Karpas-422 (cell line): ENCODE data around the gene SLC35G6. TPM values are rescaled to one million over a fixed set of nuclear protein-coding genes. Genes with fewer than 3 reads are reported as not detected.

Experiments
- DNase-seq: peaks from one replicate; pipeline ENCODE4 v3.0.0-alpha.2; 2015
- H2AFZ ChIP-seq: fragments of 200-600 bp; sonication (generic); 2 replicates; pipeline ENCODE4 v1.6.1; 2014; ENCODE audit warnings: antibody characterized with exemption, low read length, mixed read lengths
- H3K27ac ChIP-seq: fragments of 200-600 bp; sonication (generic); 2 replicates; pipeline ENCODE4 v1.5.1; 2014; ENCODE audit warnings: mild to moderate bottlenecking, low read length, moderate library complexity
- H3K27me3 ChIP-seq: fragments of 200-600 bp; sonication (generic); 2 replicates; pipeline ENCODE4 v1.6.1; 2014; ENCODE audit warnings: low read length, mixed read lengths
- H3K36me3 ChIP-seq: fragments of 200-600 bp; sonication (generic); 2 replicates; pipeline ENCODE4 v1.6.1; 2014; ENCODE audit warnings: low read length, mixed read lengths; ENCODE audit not compliant: insufficient read depth
- H3K4me1 ChIP-seq: fragments of 200-600 bp; sonication (generic); 2 replicates; pipeline ENCODE4 v1.6.1; 2014; ENCODE audit warnings: mild to moderate bottlenecking, low read length, mixed read lengths
- H3K4me2 ChIP-seq: fragments of 200-600 bp; sonication (generic); 2 replicates; pipeline ENCODE4 v1.6.1; 2014; ENCODE audit warnings: low read length, low read depth, mild to moderate bottlenecking; ENCODE audit not compliant: poor library complexity, severe bottlenecking
- H3K4me3 ChIP-seq: fragments of 200-600 bp; sonication (generic); 2 replicates; pipeline ENCODE4 v1.5.1; 2014; ENCODE audit warnings: mild to moderate bottlenecking, antibody characterized with exemption, low read length, mixed read lengths
- H3K79me2 ChIP-seq: fragments of 200-600 bp; sonication (generic); 2 replicates; pipeline ENCODE4 v1.6.1; 2014; ENCODE audit warnings: mild to moderate bottlenecking, low read length, mixed read lengths
- H3K9ac ChIP-seq: fragments of 200-600 bp; sonication (generic); 2 replicates; pipeline ENCODE4 v1.6.0; 2014; ENCODE audit warnings: low read length
- H3K9me2 ChIP-seq: fragments of 200-600 bp; sonication (generic), shearing (Covaris generic); replicated peaks from 2 replicates; pipeline ENCODE4 v1.6.0; 2014; ENCODE audit warnings: mild to moderate bottlenecking, low read length, moderate library complexity; ENCODE audit not compliant: insufficient read depth
- H3K9me3 ChIP-seq: fragments of 300-700, 200-600 bp; sonication (generic); 2 replicates; pipeline ENCODE4 v1.6.1; 2014; ENCODE audit warnings: low read length, mixed read lengths
- H4K20me1 ChIP-seq: fragments of 200-600 bp; sonication (generic); 2 replicates; pipeline ENCODE4 v1.6.1; 2014; ENCODE audit warnings: mild to moderate bottlenecking, antibody characterized with exemption, low read length, low read depth; ENCODE audit not compliant: insufficient read depth
- total RNA-seq: library from RNA; depleted of rRNA; stranded (reverse); fragments of >200 nt; shearing (Covaris generic); gene quantifications from 2 replicates; pipeline ENCODE4 v1.2.3, GENCODE V29; 2014; ENCODE audit warnings: low replicate concordance

Gene SLC35G6
- total RNA-seq, 1 experiment from 2014 or later: not detected

DNA sequence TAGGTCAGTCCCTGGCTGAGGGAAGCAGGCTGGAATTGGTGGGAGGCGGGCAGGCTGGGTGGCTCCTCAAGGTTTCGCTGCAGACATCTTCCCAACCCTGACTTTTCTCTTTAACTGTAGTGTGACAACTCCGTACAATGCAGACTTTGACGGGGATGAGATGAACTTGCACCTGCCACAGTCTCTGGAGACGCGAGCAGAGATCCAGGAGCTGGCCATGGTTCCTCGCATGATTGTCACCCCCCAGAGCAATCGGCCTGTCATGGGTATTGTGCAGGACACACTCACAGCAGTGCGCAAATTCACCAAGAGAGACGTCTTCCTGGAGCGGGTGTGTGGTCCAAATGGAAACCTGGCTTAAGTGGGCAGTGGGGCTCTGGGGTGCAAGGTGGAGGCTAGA lies 17.9 kb downstream of the SLC35G6 start:
- H3K27ac ChIP-seq: no peak overlapping the region
- H3K9me3 ChIP-seq: no peaks in the 10 kb centered on the region
- H2AFZ ChIP-seq: no peak overlapping the region
- H3K79me2 ChIP-seq: peaks cover 19% of the 10 kb centered on the region
- H3K36me3 ChIP-seq: peaks cover 83% of the 10 kb centered on the region
- H3K4me2 ChIP-seq: no peak overlapping the region
- DNase-seq: no peak
- no peaks in the 10 kb centered on the region for H3K4me1 ChIP-seq
- H4K20me1 ChIP-seq: peaks cover 44% of the 10 kb centered on the region
- H3K27me3 ChIP-seq: no peaks in the 10 kb centered on the region
- H3K4me3 ChIP-seq: no peak overlapping the region
- no peaks in the 10 kb centered on the region for H3K9me2 ChIP-seq
- no peak overlapping the region for H3K9ac ChIP-seq

DNA sequence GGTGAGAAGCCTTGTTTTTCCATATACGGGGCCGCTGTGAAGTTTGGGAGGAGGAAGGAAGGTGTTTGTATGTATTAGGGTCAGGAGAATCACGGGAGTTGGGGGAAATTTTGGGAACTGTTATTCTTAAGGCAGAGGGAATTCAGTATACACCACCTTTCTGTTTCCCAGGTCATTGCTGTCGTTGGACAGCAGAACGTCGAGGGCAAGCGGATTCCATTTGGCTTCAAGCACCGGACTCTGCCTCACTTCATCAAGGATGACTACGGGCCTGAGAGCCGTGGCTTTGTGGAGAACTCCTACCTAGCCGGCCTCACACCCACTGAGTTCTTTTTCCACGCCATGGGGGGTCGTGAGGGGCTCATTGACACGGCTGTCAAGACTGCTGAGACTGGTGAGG lies 20.5 kb downstream of the SLC35G6 start:
- Histone ChIP-seq H3K79me2 (no peaks in the 10 kb centered on the region), H3K9me2 (no peaks in the 10 kb centered on the region), H3K9me3 (no peaks in the 10 kb centered on the region), H3K27ac (no peak overlapping the region), H3K36me3 (peaks cover 77% of the 10 kb centered on the region), H3K4me1 (no peaks in the 10 kb centered on the region), H3K27me3 (no peaks in the 10 kb centered on the region), H4K20me1 (peaks cover 26% of the 10 kb centered on the region), H3K4me3 (no peak overlapping the region), H3K4me2 (no peak overlapping the region), H3K9ac (no peak overlapping the region), H2AFZ (no peak overlapping the region)
- DNase-seq: no peak

DNA sequence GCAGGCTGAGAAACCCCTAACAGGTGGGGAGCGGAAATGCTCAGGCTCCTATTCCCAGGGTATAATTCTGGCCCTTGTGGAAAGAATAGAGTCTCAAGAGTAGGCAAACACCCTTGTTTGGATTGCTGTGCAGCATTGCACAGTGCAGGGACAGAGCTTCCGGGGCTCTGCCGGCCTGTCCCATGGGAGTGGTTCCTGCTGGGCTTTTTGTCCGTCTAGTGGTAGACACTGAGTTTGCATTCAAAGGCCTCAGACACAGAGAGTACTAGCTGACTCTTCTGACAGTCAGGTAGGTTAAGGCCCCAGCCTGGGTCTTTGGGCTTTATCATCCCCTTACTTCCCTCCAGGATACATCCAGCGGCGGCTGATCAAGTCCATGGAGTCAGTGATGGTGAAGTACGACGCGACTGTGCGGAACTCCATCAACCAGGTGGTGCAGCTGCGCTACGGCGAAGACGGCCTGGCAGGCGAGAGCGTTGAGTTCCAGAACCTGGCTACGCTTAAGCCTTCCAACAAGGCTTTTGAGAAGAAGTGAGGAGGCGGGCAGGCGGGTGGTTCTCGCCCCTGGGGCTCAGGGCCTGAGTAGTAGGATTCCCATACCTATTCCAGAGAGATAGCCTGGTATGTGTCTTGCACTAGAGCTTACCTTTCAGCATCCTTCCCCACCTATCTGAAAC lies 21.1 kb downstream of the SLC35G6 start:
- no peaks in the 10 kb centered on the region for H3K79me2 ChIP-seq
- H3K36me3 ChIP-seq: peaks cover 76% of the 10 kb centered on the region
- DNase-seq: no peak
- no peaks in the 10 kb centered on the region for H3K4me1 ChIP-seq
- no peak overlapping the region for H3K4me2 ChIP-seq
- no peak overlapping the region for H3K27ac ChIP-seq
- H3K9me2 ChIP-seq: no peaks in the 10 kb centered on the region
- no peaks in the 10 kb centered on the region for H3K27me3 ChIP-seq
- H4K20me1 ChIP-seq: peaks cover 22% of the 10 kb centered on the region
- no peak overlapping the region for H2AFZ ChIP-seq
- H3K9me3 ChIP-seq: no peaks in the 10 kb centered on the region
- H3K4me3 ChIP-seq: no peak overlapping the region
- H3K9ac ChIP-seq: no peak overlapping the region

DNA sequence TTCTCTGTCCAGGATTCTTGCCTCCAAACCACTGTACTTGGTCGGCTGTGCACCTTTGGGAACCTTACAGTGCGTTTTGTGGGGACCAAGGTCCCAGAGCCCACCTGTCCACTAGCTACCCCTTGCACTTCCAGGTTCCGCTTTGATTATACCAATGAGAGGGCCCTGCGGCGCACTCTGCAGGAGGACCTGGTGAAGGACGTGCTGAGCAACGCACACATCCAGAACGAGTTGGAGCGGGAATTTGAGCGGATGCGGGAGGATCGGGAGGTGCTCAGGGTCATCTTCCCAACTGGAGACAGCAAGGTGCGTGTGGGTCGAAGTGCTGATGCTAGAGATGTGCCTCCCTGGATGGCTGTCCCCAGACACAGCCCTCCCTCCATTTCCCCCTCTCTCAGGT lies 21.7 kb downstream of the SLC35G6 start:
- Histone ChIP-seq H3K4me2 (no peak overlapping the region), H2AFZ (no peak overlapping the region), H4K20me1 (peaks cover 22% of the 10 kb centered on the region), H3K9ac (no peak overlapping the region), H3K27me3 (no peaks in the 10 kb centered on the region), H3K4me1 (no peaks in the 10 kb centered on the region), H3K79me2 (no peaks in the 10 kb centered on the region), H3K27ac (no peak overlapping the region), H3K36me3 (peaks cover 71% of the 10 kb centered on the region), H3K9me2 (no peaks in the 10 kb centered on the region), H3K9me3 (no peaks in the 10 kb centered on the region), H3K4me3 (no peak overlapping the region)
- DNase-seq: no peak

DNA sequence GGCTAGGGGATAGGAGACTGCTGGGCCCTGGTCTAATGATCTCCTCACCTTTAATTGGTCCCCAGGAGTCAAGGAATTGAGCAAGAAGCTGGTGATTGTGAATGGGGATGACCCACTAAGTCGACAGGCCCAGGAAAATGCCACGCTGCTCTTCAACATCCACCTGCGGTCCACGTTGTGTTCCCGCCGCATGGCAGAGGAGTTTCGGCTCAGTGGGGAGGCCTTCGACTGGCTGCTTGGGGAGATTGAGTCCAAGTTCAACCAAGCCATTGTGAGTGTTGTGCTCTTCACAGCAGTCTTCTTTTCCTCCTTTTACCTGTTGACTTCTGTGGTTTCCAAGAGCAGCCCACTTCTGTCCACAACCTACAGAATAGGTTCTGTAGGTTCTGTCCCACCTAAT lies 22.3 kb downstream of the SLC35G6 start:
- H4K20me1 ChIP-seq: peaks cover 22% of the 10 kb centered on the region
- H3K4me2 ChIP-seq: no peak overlapping the region
- peaks cover 67% of the 10 kb centered on the region for H3K36me3 ChIP-seq
- H3K27ac ChIP-seq: no peak overlapping the region
- H3K9ac ChIP-seq: no peak overlapping the region
- H3K4me3 ChIP-seq: no peak overlapping the region
- H3K9me3 ChIP-seq: no peaks in the 10 kb centered on the region
- no peaks in the 10 kb centered on the region for H3K4me1 ChIP-seq
- DNase-seq: no peak
- no peak overlapping the region for H2AFZ ChIP-seq
- H3K27me3 ChIP-seq: no peaks in the 10 kb centered on the region
- H3K79me2 ChIP-seq: no peaks in the 10 kb centered on the region
- H3K9me2 ChIP-seq: no peaks in the 10 kb centered on the region

DNA sequence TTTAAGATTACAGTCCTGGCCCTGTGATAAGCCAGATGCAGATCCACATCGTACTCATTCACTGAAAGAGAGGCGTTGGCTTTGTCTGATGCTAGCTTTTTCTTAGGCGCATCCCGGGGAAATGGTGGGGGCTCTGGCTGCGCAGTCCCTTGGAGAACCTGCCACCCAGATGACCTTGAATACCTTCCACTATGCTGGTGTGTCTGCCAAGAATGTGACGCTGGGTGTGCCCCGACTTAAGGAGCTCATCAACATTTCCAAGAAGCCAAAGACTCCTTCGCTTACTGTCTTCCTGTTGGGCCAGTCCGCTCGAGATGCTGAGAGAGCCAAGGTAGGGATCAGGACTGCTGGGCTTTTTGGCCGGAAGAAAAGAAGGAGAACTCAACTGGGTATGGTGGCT lies 26.9 kb downstream of the SLC35G6 start:
- H3K9ac ChIP-seq: no peak overlapping the region
- DNase-seq: no peak
- H3K4me2 ChIP-seq: no peak overlapping the region
- no peaks in the 10 kb centered on the region for H3K27me3 ChIP-seq
- H4K20me1 ChIP-seq: peaks cover 8% of the 10 kb centered on the region
- no peak overlapping the region for H2AFZ ChIP-seq
- no peaks in the 10 kb centered on the region for H3K4me1 ChIP-seq
- H3K36me3 ChIP-seq: peaks cover 44% of the 10 kb centered on the region
- no peak overlapping the region for H3K4me3 ChIP-seq
- no peaks in the 10 kb centered on the region for H3K9me2 ChIP-seq
- no peaks in the 10 kb centered on the region for H3K79me2 ChIP-seq
- H3K9me3 ChIP-seq: no peaks in the 10 kb centered on the region
- no peak overlapping the region for H3K27ac ChIP-seq

DNA sequence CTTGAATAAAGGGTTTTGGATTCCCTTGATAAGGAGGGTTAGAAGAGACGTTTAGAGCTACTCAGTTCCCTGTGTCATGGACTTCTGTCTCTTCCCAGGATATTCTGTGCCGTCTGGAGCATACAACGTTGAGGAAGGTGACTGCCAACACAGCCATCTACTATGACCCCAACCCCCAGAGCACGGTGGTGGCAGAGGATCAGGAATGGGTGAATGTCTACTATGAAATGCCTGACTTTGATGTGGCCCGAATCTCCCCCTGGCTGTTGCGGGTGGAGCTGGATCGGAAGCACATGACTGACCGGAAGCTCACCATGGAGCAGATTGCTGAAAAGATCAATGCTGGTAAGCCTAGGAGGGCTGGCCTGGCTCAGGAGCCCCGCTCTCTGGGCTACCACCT lies 27.6 kb downstream of the SLC35G6 start:
- Histone ChIP-seq H3K4me1 (no peaks in the 10 kb centered on the region), H3K4me3 (no peak overlapping the region), H4K20me1 (peaks cover 5% of the 10 kb centered on the region), H3K36me3 (peaks cover 37% of the 10 kb centered on the region), H3K9me3 (no peaks in the 10 kb centered on the region), H3K4me2 (no peak overlapping the region), H3K27ac (no peak overlapping the region), H3K9ac (no peak overlapping the region), H3K27me3 (no peaks in the 10 kb centered on the region), H2AFZ (no peak overlapping the region), H3K79me2 (no peaks in the 10 kb centered on the region), H3K9me2 (no peaks in the 10 kb centered on the region)
- DNase-seq: no peak

DNA sequence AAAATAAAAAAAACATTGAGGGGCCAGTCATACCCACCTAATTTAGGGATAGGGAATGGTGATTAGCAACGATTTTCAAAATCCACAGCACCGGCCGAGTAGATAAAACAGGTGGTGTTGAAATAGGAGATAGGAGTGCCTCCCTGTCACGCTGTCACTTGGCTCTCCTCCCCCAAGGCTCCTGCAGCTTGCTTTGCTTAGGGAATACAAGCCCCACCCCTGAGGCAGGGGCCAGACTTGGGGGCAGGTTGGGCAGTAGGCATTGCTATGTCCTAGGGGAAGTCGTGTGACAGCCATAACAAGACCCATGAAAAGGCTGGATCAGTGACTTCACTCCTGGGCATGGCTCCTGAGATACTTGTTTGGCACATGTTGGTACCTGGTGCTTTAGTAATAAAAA lies 28.7 kb downstream of the SLC35G6 start:
- Histone ChIP-seq H3K9ac (no peak overlapping the region), H3K27me3 (no peaks in the 10 kb centered on the region), H3K36me3 (peaks cover 33% of the 10 kb centered on the region), H3K9me3 (no peaks in the 10 kb centered on the region), H2AFZ (no peak overlapping the region), H3K27ac (no peak overlapping the region), H3K4me3 (no peak overlapping the region), H3K9me2 (no peaks in the 10 kb centered on the region), H4K20me1 (peaks cover 3% of the 10 kb centered on the region; the same call in 1 of the 2 replicates), H3K4me1 (no peaks in the 10 kb centered on the region), H3K4me2 (no peak overlapping the region), H3K79me2 (no peaks in the 10 kb centered on the region)
- no peak for DNase-seq
